PFSK-1 (cell line): ENCODE results near the gene TYROBP.

Experiments
- FOXP2 ChIP-seq: optimal IDR thresholded peaks from 2 replicates; pipeline ENCODE3; 2011; ENCODE audit warnings: borderline replicate concordance, control low read depth, inconsistent platforms; ENCODE audit not compliant: insufficient read depth; ENCODE audit errors: extremely low read length, extremely low read depth
- POLR2AphosphoS5 ChIP-seq: IDR thresholded peaks from 2 replicates; pipeline ENCODE4 v1.6.1; 2012; ENCODE audit warnings: low read depth, mild to moderate bottlenecking, control low read depth, low read length, moderate library complexity
- REST ChIP-seq, 2 experiments: IDR thresholded peaks; 2 replicates each; pipeline versions ENCODE4 v1.6.1 to v1.8.0; 2011 to 2012; ENCODE audit warnings: low read depth in 2 of 2, low read length in 2 of 2, control low read depth in 1 of 2, inconsistent platforms in 1 of 2, mild to moderate bottlenecking in 1 of 2, moderate library complexity in 1 of 2; ENCODE audit not compliant: insufficient read depth in 1 of 2
- SIN3A ChIP-seq: IDR thresholded peaks from 2 replicates; pipeline ENCODE4 v1.6.1; 2012; ENCODE audit warnings: mild to moderate bottlenecking, low read length, moderate library complexity, borderline replicate concordance; ENCODE audit not compliant: insufficient read depth
- TAF1 ChIP-seq: IDR thresholded peaks from 2 replicates; pipeline ENCODE4 v1.6.1; 2012; ENCODE audit warnings: low read length, control low read depth, borderline replicate concordance; ENCODE audit not compliant: insufficient read depth

- TF ChIP-seq TAF1 (no peak), POLR2AphosphoS5 (no peak), REST (IDR thresholded peaks at IDR 0.05; ENCODE audit: insufficient read depth in 1 of 2, low read depth in 2 of 2, low read length in 2 of 2) (no peak), SIN3A (no peak), FOXP2 (no peak)
These were observed 11.5 kb downstream of the TYROBP start for GRCh38 chr19:35896643-35897040.
